Astrocyte (in vitro differentiated cells and primary cell): ENCODE data around the gene PTGR1. TPM values are rescaled to one million over a fixed set of nuclear protein-coding genes. Genes with fewer than 3 reads are reported as not detected.
A peak's percentile ranks its signal among the peaks of the same experiment; 100 is the strongest.

Experiments
- DNase-seq: peaks from one replicate; pipeline ENCODE4 v3.0.0-alpha.2; 2010; ENCODE audit warnings: low read depth
- FAIRE-seq: peaks from 2 replicates; lab custom pipeline; 2011; peaks lifted over from hg19 to GRCh38; lab: Jason Lieb, UNC
- H2AFZ ChIP-seq: 2 replicates; pipeline ENCODE4 v1.6.0; 2012; ENCODE audit warnings: low read depth, low read length, inconsistent platforms
- H3K27ac ChIP-seq: 2 replicates; pipeline ENCODE4 v1.5.1; 2011; ENCODE audit warnings: low read depth, low read length, inconsistent platforms
- H3K27me3 ChIP-seq: 2 replicates; pipeline ENCODE4 v1.6.0; 2011; ENCODE audit warnings: low read length, inconsistent platforms; ENCODE audit not compliant: insufficient read depth
- H3K36me3 ChIP-seq: 2 replicates; pipeline ENCODE4 v1.5.1; 2011; ENCODE audit warnings: low read length, inconsistent platforms; ENCODE audit not compliant: insufficient read depth
- H3K4me1 ChIP-seq: 2 replicates; pipeline ENCODE4 v1.5.1; 2011; ENCODE audit warnings: low read length, inconsistent platforms; ENCODE audit not compliant: insufficient read depth
- H3K4me2 ChIP-seq: 2 replicates; pipeline ENCODE4 v1.6.0; 2012; ENCODE audit warnings: low read length, inconsistent platforms
- H3K4me3 ChIP-seq: 2 replicates; pipeline ENCODE4 v1.5.1; 2011; ENCODE audit warnings: low read depth, mild to moderate bottlenecking, low read length, inconsistent platforms; ENCODE audit not compliant: insufficient read depth
- H3K79me2 ChIP-seq: 2 replicates; pipeline ENCODE4 v1.6.0; 2012; ENCODE audit warnings: mild to moderate bottlenecking, low read length, inconsistent platforms; ENCODE audit not compliant: insufficient read depth
- H3K9ac ChIP-seq: 2 replicates; pipeline ENCODE4 v1.6.0; 2012; ENCODE audit warnings: mild to moderate bottlenecking, low read length, inconsistent platforms
- H3K9me3 ChIP-seq: 2 replicates; pipeline ENCODE4 v1.5.1; 2012; ENCODE audit warnings: low read depth, mild to moderate bottlenecking, low read length, inconsistent platforms; ENCODE audit not compliant: insufficient read depth
- H4K20me1 ChIP-seq: 2 replicates; pipeline ENCODE4 v1.6.0; 2012; ENCODE audit warnings: low read length, inconsistent platforms; ENCODE audit not compliant: insufficient read depth
- H3K27ac Mint-ChIP-seq: one replicate; pipeline ENCODE4 v1.8.0; 2021; ENCODE audit warnings: mild to moderate bottlenecking, mixed read lengths; ENCODE audit not compliant: unreplicated experiment
- H3K27me3 Mint-ChIP-seq: one replicate; pipeline ENCODE4 v1.8.0; 2021; ENCODE audit warnings: low read depth, mixed read lengths; ENCODE audit not compliant: unreplicated experiment
- H3K36me3 Mint-ChIP-seq: one replicate; pipeline ENCODE4 v1.8.0; 2021; ENCODE audit warnings: low read depth, mixed read lengths; ENCODE audit not compliant: unreplicated experiment
- H3K4me1 Mint-ChIP-seq: one replicate; pipeline ENCODE4 v1.8.0; 2021; ENCODE audit warnings: low read depth, mixed read lengths; ENCODE audit not compliant: unreplicated experiment
- H3K4me3 Mint-ChIP-seq: one replicate; pipeline ENCODE4 v1.8.0; 2021; ENCODE audit warnings: mild to moderate bottlenecking, moderate library complexity, mixed read lengths; ENCODE audit not compliant: unreplicated experiment
- H3K9me3 Mint-ChIP-seq: one replicate; pipeline ENCODE4 v1.8.0; 2021; ENCODE audit warnings: mild to moderate bottlenecking, mixed read lengths; ENCODE audit not compliant: unreplicated experiment
- EZH2 ChIP-seq: IDR thresholded peaks from 2 replicates; pipeline ENCODE4 v1.6.1; 2012; ENCODE audit warnings: mild to moderate bottlenecking, low read length, inconsistent platforms; ENCODE audit not compliant: insufficient read depth
- total RNA-seq: library from RNA; stranded (reverse); gene quantifications from 2 replicates; pipeline ENCODE4 v1.2.1, GENCODE V29; 2021
- TF ChIP-seq, protein P1 (sequence below): IDR thresholded peaks from 2 replicates; pipeline ENCODE4 v1.5.1; 2011; ENCODE audit warnings: low read depth, mild to moderate bottlenecking, inconsistent platforms, low read length, moderate library complexity; ENCODE audit not compliant: insufficient read depth

The PTGR1 gene
- total RNA-seq, 1 donor from 2014 or later: 43.5 TPM

DNA sequence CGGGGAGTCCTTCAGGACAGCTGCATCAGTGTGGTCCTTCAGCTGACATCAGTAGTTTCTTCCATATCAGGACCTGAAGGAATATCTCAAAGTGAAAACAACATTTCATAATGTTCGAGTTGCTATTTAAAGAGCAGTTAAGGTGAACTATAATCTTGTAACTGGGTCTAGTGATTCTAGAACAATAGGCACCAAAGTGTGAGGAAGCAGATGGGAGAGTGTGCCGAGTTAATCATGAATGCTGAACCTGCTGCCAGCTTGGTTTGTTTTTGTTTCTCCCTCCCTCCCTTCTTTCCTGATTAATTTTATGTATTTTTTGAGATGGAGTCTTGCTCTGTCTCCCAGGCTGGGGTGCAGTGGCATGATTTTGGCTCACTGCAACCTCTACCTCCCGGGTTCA lies 3.6 kb upstream of the PTGR1 start:
- no peaks in the 10 kb centered on the region for H3K27me3 ChIP-seq

DNA sequence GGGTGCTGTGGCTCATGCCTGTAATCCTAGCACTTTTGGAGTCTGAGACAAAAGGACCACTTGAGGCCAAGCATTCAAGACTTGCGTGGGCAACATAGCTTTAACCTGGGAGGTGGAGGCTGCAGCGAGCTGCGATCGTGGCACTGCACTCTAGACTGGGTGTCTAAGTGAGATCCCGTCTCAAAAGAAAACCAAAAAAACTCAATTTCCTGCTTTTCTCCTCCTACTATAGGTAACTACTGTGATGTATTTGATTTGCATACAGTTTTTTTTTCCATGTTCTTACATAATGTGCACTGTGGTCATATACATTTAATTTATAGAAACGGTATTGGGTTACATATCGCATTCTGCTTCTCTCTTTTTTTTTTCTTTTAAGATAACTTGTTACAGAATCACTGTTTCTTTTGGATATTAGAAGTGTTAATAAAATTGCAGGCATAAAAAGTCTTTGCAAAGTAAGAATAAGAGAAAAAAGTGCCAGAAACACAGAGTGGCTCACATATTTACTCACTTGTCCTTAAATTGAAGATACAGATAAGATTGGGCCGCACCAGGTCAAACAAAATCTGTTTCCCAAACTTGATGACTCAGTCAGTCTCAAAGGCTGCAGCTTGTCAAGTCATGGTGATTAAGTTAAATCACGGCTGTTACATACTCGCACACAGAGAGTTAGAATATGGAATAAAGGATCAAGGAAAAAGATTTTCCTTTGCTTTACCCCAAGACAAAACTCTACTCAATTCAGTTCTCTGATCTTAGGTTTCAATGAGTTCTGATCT lies 2.0 kb upstream of the PTGR1 start:
- H2AFZ ChIP-seq: no peak overlapping the region
- peaks cover 6% of the 10 kb centered on the region for H3K36me3 ChIP-seq
- H3K4me1 ChIP-seq: no peaks in the 10 kb centered on the region
- no peaks in the 10 kb centered on the region for H3K27me3 ChIP-seq
- H3K79me2 ChIP-seq: peaks cover 2% of the 10 kb centered on the region
- H3K27ac Mint-ChIP-seq: no peak overlapping the region
- no peak overlapping the region for H3K27ac ChIP-seq
- H3K9me3 ChIP-seq: no peaks in the 10 kb centered on the region
- DNase-seq (peak; percentile 37), FAIRE-seq (no peak)
- H4K20me1 ChIP-seq: peaks cover 6% of the 10 kb centered on the region
- no peak overlapping the region for H3K4me2 ChIP-seq
- H3K9me3 Mint-ChIP-seq: peaks cover 2% of the 10 kb centered on the region
- H3K36me3 Mint-ChIP-seq: no peaks in the 10 kb centered on the region
- no peaks in the 10 kb centered on the region for H3K4me1 Mint-ChIP-seq
- peak overlapping the region; percentile 72 for H3K4me3 Mint-ChIP-seq
- H3K27me3 Mint-ChIP-seq: peaks cover 3% of the 10 kb centered on the region
- TF ChIP-seq EZH2: no peak
- TF ChIP-seq, protein P1, sequence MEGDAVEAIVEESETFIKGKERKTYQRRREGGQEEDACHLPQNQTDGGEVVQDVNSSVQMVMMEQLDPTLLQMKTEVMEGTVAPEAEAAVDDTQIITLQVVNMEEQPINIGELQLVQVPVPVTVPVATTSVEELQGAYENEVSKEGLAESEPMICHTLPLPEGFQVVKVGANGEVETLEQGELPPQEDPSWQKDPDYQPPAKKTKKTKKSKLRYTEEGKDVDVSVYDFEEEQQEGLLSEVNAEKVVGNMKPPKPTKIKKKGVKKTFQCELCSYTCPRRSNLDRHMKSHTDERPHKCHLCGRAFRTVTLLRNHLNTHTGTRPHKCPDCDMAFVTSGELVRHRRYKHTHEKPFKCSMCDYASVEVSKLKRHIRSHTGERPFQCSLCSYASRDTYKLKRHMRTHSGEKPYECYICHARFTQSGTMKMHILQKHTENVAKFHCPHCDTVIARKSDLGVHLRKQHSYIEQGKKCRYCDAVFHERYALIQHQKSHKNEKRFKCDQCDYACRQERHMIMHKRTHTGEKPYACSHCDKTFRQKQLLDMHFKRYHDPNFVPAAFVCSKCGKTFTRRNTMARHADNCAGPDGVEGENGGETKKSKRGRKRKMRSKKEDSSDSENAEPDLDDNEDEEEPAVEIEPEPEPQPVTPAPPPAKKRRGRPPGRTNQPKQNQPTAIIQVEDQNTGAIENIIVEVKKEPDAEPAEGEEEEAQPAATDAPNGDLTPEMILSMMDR: no peak
- H3K9ac ChIP-seq: no peak overlapping the region
- no peak overlapping the region for H3K4me3 ChIP-seq

More for the DNA sequence above, 3.6 kb upstream of the PTGR1 start:
- TF ChIP-seq, protein P1: no peak
- no peak for TF ChIP-seq EZH2
- Mint-ChIP-seq H3K27me3 (peaks cover 3% of the 10 kb centered on the region), H3K27ac (no peak overlapping the region), H3K4me1 (no peaks in the 10 kb centered on the region), H3K36me3 (no peaks in the 10 kb centered on the region), H3K9me3 (no peaks in the 10 kb centered on the region), H3K4me3 (no peak overlapping the region)
- H3K4me3 ChIP-seq: no peak overlapping the region
- H2AFZ ChIP-seq: no peak overlapping the region
- no peaks in the 10 kb centered on the region for H3K9me3 ChIP-seq
- no peaks in the 10 kb centered on the region for H3K36me3 ChIP-seq
- H3K4me1 ChIP-seq: no peaks in the 10 kb centered on the region
- H3K4me2 ChIP-seq: no peak overlapping the region
- FAIRE-seq (no peak), DNase-seq (no peak)
- peaks cover 2% of the 10 kb centered on the region for H3K79me2 ChIP-seq
- H4K20me1 ChIP-seq: no peaks in the 10 kb centered on the region
- no peak overlapping the region for H3K9ac ChIP-seq
- no peak overlapping the region for H3K27ac ChIP-seq

DNA sequence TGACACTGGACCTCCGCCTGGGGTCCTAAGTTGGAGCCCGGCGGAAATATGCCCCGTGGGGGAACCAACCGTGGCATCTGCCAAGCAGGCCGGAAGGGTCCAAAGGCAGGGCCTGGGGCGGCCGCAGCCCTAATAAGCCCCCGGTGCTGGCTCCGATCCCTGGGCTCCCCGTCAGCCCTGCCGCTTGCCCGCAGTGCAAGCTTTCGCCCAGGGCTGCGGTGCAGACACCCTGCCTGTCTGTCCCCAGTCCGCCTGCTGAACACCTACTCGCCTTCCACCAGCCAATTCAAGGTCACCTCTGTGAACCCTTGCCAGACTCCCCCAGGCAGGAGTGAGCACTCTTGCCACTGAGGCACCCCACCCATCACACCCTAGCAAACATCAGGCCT lies 502 bp upstream of the PTGR1 start:
- peak overlapping the region; percentile 70 for H3K4me3 ChIP-seq
- DNase-seq (no peak), FAIRE-seq (no peak)
- H2AFZ ChIP-seq: peak overlapping the region; percentile 83
- Mint-ChIP-seq H3K4me3 (peak overlapping the region; percentile 97), H3K27ac (no peak overlapping the region), H3K36me3 (no peaks in the 10 kb centered on the region), H3K9me3 (peaks cover 2% of the 10 kb centered on the region), H3K4me1 (no peaks in the 10 kb centered on the region), H3K27me3 (peaks cover 3% of the 10 kb centered on the region)
- peaks cover 2% of the 10 kb centered on the region for H3K79me2 ChIP-seq
- H4K20me1 ChIP-seq: peaks cover 6% of the 10 kb centered on the region
- H3K4me1 ChIP-seq: no peaks in the 10 kb centered on the region
- peak overlapping the region; percentile 65 for H3K27ac ChIP-seq
- peaks cover 11% of the 10 kb centered on the region for H3K36me3 ChIP-seq
- H3K9me3 ChIP-seq: no peaks in the 10 kb centered on the region
- no peaks in the 10 kb centered on the region for H3K27me3 ChIP-seq
- H3K4me2 ChIP-seq: peak overlapping the region; percentile 91
- no peak for TF ChIP-seq EZH2
- TF ChIP-seq, protein P1: no peak
- H3K9ac ChIP-seq: peak overlapping the region; percentile 79
